Dermis microvascular lymphatic vessel endothelial cell (primary cell): Measurements from ENCODE around the gene NTN3. TPM values are rescaled to one million over a fixed set of nuclear protein-coding genes. Genes with fewer than 3 reads are reported as not detected.

Experiments used
- DNase-seq, 2 donors: peaks; one replicate each; pipeline versions ENCODE4 v3.0.0 to v3.0.0-alpha.2; 2010; ENCODE audit warnings: low read depth in 2 of 2
- total RNA-seq: library from RNA; depleted of rRNA; stranded (reverse); fragments of >200 nt; gene quantifications from 2 replicates; pipeline ENCODE4 v1.2.1, GENCODE V29; 2014

The NTN3 gene
- total RNA-seq, 1 donor from 2014 or later, result under 0.01 TPM

DNA sequence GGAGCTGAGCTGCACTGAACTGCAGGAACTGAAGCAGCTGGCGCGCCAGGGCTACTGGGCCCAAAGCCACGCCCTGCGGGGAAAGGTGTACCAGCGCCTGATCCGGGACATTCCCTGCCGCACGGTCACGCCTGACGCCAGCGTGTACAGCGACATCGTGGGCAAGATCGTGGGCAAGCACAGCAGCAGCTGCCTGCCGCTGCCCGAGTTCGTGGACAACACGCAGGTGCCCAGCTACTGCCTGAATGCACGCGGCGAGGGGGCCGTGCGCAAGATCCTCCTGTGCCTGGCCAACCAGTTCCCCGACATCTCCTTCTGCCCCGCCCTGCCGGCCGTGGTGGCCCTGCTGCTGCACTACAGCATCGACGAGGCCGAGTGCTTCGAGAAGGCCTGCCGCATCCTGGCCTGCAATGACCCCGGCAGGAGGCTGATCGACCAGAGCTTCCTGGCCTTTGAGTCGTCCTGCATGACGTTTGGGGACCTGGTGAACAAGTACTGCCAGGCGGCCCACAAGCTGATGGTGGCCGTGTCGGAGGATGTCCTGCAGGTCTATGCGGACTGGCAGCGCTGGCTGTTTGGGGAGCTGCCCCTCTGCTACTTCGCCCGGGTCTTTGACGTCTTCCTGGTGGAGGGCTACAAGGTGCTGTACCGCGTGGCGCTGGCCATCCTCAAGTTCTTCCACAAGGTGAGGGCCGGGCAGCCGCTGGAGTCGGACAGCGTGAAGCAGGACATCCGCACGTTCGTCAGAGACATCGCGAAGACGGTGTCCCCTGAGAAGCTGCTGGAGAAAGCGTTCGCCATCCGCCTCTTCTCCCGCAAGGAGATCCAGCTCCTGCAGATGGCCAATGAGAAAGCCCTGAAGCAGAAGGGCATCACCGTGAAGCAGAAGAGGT is 25.4 kb downstream of the NTN3 start:
- no peak for DNase-seq

DNA sequence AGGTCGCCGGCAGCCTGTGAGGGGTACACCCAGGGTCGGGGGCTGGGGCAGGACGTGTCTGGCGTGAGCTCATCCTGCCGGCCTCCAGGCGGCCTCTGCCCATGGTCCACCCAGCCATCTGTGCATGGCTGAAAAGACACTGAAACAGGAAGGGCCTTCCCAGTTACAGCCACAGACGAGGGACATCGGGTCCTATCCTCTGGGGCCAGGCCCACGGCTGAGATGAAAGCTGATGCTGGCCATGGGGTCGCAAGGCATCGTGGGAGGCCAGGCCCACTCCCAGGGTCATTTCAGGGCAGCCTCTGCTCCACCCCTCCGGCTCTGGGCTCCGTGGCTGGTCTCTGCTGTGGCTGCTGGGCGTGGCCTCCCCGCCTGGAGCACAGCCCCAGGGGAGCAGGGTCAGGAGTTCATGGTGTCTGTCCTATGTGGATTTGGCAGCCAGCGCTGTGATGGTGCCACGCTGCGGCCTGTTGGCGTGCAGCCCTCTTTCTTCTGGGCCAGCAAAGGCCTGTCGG is 26.1 kb downstream of the NTN3 start:
- no peak for DNase-seq

DNA sequence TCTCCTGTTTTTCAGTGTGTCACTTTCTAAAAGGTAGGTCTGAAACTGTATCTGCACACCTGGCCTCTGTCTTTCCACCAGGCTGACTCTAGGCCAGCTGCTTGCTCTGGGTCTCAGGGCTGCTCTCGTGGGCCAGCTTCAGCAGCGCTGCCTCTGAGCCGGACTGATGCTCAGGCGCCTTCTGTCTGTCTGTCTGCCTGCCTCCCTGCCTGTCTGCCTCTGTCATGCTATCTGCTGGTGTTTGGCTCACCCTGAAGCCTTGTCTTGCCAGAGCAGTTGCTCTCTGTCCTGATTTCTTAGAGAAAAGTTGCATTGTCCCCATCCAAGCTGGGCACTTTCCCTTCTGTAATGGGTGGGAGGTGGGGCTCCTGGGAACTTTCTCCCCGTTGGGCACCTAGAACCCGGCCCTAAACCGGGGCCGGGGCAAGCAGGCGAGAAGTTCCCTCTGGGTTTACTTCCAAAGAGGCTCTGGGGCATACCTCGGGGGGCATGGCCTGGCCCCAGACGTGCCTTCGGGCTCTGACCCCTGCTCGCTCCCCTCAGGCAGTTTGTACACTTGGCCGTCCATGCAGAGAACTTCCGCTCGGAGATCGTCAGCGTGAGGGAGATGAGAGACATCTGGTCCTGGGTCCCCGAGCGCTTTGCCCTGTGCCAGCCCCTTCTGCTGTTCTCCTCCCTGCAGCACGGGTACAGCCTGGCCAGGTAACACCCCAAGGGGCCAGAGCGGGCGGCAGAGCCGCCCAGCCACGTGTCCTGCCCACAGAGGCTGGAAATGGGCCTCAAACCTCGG is 26.8 kb downstream of the NTN3 start:
- DNase-seq, result no peak

DNA sequence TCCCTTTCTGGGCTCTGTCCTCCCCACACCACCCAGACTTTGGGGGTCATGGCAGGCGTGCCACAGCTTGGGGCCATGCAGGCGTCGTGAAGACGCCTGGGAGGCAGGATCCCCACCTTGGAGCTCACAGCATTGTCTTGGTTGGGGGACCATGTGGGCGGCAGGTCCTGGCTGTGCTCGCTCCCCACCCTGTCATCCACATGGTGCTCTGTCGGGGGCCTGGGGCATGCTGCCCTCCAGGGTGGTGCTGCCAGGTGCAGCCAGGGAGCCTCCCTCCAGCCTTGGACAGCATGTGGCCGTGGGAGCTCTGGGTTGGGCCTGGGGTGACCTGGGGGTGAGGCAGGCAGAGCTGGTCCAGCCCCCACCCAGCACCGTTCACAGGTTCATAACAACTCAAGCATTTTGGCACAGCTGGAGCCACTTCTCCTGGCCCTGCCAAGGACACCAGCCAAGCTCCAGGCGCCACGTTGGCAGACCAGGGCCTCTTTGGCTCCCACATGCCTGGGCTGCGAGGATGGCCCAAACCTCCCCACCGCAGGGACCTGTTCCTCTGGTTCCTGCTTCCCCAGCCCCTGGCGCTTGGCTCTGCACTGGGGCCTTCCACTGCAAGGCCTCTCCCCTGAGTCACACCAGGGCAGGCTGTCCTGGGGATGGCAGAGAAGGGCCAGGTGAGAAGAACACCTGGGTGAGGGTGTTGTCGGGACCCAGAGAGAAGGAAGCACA is 27.6 kb downstream of the NTN3 start:
- no peak for DNase-seq

DNA sequence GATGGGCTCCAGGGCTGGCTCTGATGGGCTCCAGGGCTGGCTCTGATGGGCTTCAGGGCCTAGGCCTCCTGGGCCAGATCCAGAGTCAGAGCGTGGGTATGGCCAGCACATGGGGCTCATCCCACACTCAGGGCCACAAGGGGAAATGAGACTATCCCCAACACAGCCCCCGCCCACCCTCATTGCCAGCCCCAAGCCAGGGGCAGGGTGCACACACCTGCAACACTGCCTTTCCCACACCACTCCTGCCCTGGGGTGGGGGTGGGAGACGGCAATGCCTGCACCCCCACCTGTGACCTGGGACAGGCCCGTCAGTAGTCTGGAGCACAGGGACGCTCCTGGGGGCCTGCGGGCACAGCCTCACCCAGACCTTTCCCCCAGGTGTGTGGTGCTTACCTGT is 28.4 kb downstream of the NTN3 start:
- DNase-seq, result no peak

DNA sequence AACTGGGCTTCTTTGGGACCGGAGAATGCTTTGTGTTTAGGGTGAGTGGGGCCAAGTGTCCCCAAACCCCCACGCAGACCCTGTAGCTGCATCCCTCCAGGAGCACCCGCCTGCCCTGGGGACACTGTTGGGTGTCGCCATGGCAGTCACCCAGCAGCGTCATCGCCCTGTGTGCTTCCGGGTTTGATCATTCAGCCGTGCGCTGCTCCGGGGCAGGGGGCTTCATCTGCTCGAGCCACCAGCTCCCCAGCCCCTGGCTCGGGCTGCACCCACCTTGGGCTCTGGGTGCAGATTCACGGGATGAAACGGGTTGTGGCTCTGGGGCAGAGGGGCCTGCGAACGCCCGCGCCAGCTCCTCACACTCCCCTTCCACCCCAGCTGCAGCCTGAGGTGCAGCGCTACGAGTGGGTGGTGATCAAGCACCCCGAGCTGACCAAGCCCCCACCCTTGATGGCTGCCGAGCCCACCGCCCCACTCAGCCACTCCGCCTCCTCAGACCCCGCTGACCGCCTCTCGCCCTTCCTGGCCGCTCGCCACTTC is 28.9 kb downstream of the NTN3 start:
- no peak for DNase-seq

DNA sequence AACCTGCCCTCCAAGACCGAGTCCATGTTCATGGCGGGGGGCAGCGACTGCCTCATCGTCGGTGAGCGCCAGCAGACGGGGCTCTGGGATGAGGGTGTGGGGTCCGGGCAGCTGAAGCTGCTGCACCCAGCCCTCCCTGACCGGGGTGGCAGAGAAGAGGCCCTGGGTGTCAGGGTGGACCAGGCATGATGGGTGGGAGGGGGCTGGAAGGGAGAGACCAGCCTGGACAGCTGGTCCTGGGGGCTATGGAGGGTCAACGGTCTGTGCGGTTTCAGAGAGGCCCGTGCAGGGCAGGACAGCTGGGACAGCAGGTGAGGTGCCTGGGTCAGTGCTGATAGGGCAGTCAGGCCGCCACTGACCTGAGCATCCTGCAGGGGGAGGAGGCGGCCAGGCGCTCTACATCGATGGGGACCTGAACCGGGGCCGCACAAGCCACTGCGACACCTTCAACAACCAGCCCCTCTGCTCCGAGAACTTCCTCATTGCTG is 29.4 kb downstream of the NTN3 start:
- no peak for DNase-seq

DNA sequence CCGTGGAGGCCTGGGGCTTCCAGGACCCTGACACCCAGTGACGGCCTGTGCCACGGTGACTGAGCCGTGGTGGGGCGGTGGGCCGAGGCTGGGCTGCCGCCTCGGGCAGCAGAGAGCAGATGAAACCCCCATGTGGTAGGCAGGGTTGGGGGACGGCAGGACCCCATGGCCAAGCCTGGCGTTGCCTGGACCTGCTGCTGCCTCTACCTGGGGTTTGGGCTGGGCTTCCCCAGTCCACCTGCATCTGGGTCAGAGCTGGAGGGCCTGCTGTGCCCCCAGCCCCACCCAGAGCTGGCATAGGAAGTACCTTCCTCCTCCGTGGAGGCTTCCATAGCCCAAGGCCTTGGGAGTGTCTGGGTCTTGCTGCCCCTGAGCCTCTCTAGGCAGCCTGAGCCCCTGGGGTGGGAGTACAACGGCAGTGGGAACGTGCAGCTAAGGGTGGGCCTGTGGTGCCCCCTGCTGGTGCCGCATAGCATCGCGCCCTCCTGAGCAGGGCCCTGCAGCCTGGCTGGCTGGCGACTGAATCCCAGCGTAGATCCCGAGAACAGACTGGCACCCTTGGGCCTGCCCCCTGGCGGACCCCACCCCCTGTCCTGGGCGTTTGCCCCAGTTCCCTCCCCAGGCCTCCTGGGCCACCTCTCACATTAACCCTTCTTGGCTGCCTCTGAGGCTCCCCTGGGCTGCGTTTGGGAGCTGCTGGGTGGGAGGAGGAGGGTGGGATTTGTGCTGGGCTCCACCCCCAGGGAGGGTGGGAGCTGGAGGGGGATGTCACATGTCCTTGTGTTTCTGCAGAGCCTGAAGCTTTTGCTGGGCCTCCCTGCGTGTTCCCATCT is 30.0 kb downstream of the NTN3 start:
- peak; percentile 55 to 80 for DNase-seq

DNA sequence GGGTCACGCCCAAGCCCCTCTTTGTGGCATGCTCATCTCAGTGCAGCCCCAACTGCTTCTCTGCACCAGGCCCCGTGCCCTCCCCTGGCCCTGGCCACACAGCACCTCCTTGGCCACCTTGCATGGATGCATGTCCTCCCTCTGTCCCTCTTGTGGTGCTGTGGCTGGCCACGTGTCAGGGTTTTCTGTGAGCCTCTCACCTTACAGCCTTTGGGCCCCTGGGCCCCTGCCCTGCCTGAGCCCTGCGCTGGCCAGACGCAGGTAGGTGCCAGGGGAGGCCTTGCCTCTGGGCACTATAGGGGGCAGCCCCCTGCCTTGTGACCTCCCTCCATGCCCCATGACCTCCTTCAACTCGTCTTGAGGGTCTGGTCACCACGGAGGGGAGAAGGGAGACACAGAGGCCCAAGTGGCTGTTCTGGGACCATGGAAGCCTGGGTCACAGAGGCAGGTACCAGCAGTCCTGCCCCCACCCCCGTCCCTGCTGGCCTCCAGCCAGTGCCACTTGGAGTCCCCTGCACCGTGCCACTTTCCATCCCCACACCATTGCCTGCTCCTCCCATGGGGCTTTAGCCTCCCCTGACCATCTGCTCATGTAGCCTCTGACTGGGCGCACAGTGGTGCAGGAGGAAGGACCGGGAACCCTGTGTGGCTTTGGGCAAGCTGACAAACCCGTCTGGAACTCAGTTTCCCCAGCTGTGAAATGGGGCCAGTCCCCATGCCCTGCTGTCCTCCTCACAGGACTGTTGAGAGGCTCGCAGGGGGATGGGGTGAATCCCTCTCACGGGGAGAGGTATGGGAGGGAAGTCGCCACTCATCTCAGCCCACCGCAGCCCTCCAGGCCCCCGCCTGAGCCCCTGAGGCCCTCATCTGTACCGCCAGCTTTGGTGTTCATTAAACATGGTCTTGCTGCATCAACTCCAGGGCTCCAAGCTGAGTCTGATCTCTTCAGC is 31.1 kb downstream of the NTN3 start:
- no peak for DNase-seq

DNA sequence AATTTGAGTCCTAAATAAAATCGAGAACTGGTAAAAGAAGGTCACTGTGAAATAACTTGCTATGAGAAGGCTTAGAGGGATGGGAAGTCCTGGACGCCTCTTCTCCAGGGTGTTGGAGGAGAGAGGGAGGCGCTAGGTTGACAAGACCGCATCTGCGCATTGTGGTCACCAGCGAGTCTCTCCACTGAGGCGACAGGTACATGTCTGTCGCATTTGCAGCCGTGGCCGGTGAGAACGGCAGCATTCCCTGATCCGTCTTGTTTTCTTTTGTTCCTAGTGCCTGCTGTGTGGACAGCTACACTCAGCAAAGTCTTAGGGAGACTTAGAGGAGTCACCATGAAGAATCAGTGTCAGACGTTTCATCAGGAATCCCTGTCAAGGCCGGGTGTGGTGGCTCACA is 34.6 kb downstream of the NTN3 start:
- no peak for DNase-seq

DNA sequence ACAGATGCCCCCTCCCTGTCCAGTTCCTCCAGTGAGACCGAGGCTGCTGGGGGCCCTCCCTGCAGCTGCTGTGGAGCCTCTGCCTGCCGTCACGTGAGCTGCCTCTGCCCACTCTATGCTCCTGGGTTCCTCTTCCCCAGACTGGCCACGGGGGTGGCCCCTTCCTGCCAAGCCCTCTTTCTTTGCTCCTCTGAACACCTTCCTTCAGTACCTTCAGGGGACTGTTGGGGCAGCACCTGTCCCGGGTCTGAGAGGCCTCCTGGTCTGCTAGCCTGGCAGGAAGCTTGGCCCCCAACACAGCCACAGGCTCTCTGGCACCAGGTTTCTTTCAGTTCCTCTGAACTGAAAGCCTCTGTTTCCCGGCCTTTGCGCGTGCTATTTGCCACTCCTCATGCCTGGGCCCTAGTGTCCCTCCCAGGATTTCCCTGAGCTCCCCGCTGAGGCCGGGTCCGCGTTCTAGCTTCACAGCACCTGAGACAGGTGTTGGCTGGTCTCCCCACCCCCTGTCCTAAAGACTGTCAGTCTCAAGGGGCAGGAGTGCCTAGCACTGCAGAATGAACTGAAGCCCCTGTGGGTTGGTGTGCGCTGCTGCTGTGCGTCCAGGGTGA is 36.1 kb downstream of the NTN3 start:
- no peak for DNase-seq

DNA sequence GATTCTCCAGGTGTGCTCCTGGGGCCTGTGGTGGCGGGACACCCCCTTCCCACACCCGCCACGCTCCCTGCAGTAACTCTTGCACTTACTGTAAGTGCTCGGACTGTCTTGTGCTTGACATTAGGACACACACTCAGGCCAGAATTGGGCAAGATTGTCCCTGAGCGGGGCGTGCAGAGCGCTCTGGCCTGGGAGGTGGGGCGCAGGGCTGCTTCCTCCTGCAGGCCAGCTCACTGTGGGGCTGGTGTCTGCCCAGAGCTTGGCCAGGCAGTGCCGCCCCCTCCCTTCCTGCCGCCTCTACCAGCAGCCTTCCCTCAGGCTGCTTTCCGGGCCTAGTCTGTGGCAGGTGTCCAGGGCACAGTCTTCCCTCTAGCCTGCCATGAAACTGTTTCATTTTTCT is 36.6 kb downstream of the NTN3 start:
- no peak for DNase-seq

DNA sequence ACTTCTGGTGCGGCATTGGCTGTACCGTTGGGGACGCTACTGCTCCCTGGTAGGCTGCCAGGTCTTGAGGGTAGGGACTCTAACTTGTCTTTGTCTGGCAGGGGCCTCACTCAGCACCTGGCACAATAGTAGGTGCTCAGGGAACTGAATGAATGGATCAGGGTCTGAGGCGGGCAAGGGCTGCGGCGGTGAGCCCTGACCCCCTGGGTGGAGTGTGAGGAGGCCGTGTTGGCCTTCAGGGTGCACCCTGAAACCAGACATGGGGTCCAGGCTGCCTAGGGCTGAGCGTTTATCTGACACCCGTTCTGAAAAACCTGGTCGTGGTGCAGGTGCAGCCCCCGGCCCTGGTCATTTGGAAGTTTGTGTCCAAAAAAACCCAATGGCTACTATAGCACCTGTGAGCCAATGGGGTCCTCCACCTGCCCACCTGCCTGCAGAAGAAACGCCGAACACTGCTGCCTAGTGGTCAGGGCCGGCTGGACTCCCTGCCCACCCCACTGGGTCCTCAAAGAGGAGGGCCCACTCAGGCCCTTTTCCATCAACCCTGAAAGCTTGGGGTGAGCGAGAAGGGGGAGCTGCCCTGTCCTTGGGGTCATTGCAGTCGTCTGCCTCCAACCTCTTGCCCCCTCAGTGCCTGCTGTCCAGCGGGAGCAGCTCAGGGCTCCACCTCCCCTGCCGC is 37.8 kb downstream of the NTN3 start:
- DNase-seq, result no peak

DNA sequence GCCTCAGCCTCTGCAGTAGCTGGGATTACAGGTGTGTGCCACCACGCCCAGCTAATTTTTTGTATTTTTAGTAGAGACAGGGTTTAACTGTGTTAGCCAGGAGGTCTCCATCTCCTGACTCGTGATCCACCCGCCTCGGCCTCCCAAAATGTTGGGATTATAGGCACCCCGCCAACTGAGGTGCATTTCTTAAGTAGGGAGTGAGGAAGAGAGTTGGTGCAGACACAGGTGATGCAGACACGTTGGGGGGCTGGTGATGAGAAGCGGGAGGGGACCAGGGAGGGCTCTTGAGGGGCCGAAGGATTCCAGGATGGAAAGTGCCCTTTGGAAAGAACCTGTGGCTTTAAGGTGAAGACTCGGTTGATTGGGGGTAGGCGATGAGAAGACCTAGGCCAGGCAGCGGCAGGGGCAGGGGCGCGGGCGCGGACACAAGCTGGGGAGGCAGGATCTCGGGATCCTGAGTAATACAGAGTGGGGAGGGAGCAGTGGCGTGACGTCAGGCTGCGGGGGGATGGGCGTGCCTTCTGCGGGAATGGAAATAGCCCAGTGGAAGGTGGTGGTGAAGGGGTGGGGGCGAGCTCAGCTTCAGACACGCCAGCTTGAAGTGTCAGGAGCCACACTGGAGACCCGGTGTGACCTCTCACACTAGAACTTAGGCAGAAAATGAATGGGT is 40.2 kb downstream of the NTN3 start:
- peak; percentile 33 to 71 for DNase-seq

DNA sequence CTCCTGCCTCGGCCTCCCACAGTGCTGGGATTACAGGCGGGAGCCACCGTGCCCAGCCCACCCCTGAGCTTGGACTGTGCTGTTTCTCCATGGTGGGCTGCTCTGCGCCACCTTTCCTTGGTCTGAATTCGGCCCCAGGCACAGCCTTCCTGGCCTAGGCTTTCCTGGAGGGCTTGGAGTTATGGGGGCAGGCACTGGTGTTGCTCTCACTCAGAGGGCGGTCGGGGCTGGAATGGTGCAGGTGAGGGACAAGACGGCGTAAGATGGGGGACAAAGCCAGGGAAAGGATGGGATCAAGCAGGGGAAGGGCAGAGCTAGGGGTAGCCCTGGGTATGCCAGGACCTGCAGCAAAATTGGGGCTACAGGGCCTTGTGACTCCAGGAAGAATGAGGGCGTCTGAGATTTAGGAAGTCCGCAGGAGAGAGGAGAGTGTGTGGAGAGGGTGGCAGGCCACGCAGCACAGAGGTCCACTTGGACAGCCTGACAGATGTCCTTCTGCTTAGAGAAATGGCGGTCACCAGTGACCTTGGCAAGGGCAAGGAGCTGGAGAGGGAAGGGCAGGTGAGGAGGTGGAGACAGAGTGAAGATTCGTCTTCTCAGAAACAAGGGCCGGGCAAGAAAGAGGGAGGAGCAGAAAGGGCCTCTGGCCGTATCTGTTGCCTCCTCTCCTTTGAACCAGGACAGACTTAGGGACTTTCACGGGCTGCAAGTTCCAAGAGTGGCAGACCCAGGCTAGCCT is 41.1 kb downstream of the NTN3 start:
- DNase-seq, result no peak

DNA sequence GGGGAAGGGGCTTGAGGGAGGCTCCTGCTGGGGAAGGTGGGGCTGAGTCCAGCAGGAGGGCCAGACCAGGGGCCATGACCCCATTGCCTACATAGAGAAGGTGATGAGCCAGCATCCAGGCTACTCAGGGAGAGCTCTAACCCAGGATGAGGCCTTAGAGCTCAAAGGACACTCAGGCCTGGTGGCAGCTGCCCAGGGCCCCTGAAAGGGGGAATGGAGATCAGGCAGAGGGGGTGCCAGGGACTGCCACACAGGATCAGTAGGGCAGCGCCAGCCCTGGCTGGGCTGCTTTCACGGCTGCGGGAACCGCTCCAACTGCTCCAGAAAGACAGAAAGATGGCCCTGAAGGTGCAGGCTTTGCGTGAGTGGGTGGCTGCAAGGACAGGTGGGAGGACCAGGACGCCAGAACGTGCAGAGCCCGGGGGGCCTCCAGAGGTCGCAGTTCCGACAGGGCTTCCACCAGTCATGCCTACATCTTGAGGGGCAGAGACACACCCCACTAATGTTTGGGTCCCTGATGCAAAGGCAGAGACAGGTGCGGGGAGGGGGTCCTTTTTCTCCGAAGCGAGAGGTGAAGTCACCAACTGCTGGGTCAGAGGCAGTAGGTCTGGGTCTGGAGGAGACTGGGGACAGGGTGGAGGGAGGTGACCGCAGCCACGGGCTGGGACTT is 41.8 kb downstream of the NTN3 start:
- no peak for DNase-seq
